ENCODE data around the gene ARHGAP5. TPM values are rescaled to one million over a fixed set of nuclear protein-coding genes. Genes with fewer than 3 reads are reported as not detected.

The ARHGAP5 gene
- total and polyA plus RNA-seq, 2 experiments from 2014 or later = 22.1 to 72.6 TPM

- TF ChIP-seq CTCF (conservative IDR thresholded peaks at IDR 0.05; ENCODE audit: low read depth in 2 of 2) (no peak), ZNF331 (CRISPR knock-in tag; IDR thresholded peaks at IDR 0.05; ENCODE audit: low read depth) (no peak), ETS1 (IDR thresholded peaks at IDR 0.05) (no peak), EZH2phosphoT487 (IDR thresholded peaks at IDR 0.05; ENCODE audit: unreplicated experiment) (no peak), EZH2 (IDR thresholded peaks at IDR 0.05; ENCODE audit: low read depth, unreplicated experiment) (no peak), POLR2AphosphoS5 (IDR thresholded peaks at IDR 0.05; ENCODE audit: low read depth) (no peak)
Measured at GRCh38 chr14:32142341-32142740, 65.2 kb downstream of the ARHGAP5 start (continued).

- peaks cover 65% of the 10 kb centered on the region for H3K79me2 ChIP-seq (replicated peaks; ENCODE audit: insufficient read depth)
- ATAC-seq = no peak
- H2AFZ ChIP-seq = no peak overlapping the region
- Mint-ChIP-seq H3K27me3 (ENCODE audit: insufficient read depth, low read depth, poor library complexity) (no peaks in the 10 kb centered on the region), H3K4me1 (peaks cover 11% of the 10 kb centered on the region; the same call in 2 of the 3 replicates), H3K36me3 (ENCODE audit: low read depth) (peaks cover 26% of the 10 kb centered on the region; the same call in 2 of the 3 replicates), H3K27ac (0 out of 2 replicates have a peak overlapping the region, but pooled peaks have one; percentile 44), H3K9me3 (peaks cover 5% of the 10 kb centered on the region; the same call in 2 of the 3 replicates), H3K4me3 (no peak overlapping the region)
- no peaks in the 10 kb centered on the region for H3K9me2 ChIP-seq (ENCODE audit: insufficient read depth)
- H3K36me3 ChIP-seq (ENCODE audit: insufficient read depth) = 0 out of 2 replicates have a peak, but pooled peaks cover 3% of the 10 kb centered on the region
- H3K27ac ChIP-seq (ENCODE audit: low read depth) = no peak overlapping the region
- no peak overlapping the region for H3K4me2 ChIP-seq
- no peaks in the 10 kb centered on the region for H4K20me1 ChIP-seq (replicated peaks; ENCODE audit: insufficient read depth)
- 0 out of 2 replicates have a peak, but pooled peaks cover 2% of the 10 kb centered on the region for H3K4me1 ChIP-seq (ENCODE audit: insufficient read depth)
- H3F3A ChIP-seq (replicated peaks; ENCODE audit: low read depth) = no peaks in the 10 kb centered on the region
- no peak for DNase-seq (ENCODE audit: low spot score)
- no peaks in the 10 kb centered on the region for H3K27me3 ChIP-seq (ENCODE audit: insufficient read depth)
- H3K4me3 ChIP-seq = no peak overlapping the region
- TF ChIP-seq ETS1 (IDR thresholded peaks at IDR 0.05) = no peak
- no peak for TF ChIP-seq CREB1 (CRISPR knock-in tag; IDR thresholded peaks at IDR 0.05; ENCODE audit: low read depth)
- no peak for TF ChIP-seq EZH2phosphoT487 (IDR thresholded peaks at IDR 0.05; ENCODE audit: unreplicated experiment)
- TF ChIP-seq JUNB (IDR thresholded peaks at IDR 0.05; ENCODE audit: unreplicated experiment) = no peak
- TF ChIP-seq ZNF114 (CRISPR knock-in tag; IDR thresholded peaks at IDR 0.05) = no peak
- TF ChIP-seq REST (IDR thresholded peaks at IDR 0.05; ENCODE audit: unreplicated experiment) = no peak
- TF ChIP-seq CTCF (conservative IDR thresholded peaks at IDR 0.05; ENCODE audit: low read depth in 2 of 2) = no peak
- no peak for TF ChIP-seq ZNF331 (CRISPR knock-in tag; IDR thresholded peaks at IDR 0.05; ENCODE audit: low read depth)
- no peak for TF ChIP-seq NANOG (IDR thresholded peaks at IDR 0.05; ENCODE audit: borderline replicate concordance)
- TF ChIP-seq STAT1 (IDR thresholded peaks at IDR 0.05; ENCODE audit: unreplicated experiment) = no peak
- TF ChIP-seq POLR2AphosphoS5 (IDR thresholded peaks at IDR 0.05; ENCODE audit: low read depth) = no peak
- no peak for TF ChIP-seq EZH2 (IDR thresholded peaks at IDR 0.05; ENCODE audit: low read depth, unreplicated experiment)
Measured at GRCh38 chr14:32142754-32143437, 65.8 kb downstream of the ARHGAP5 start.
